H9 (cell line): ENCODE measurements around the gene BTBD19. TPM values are rescaled to one million over a fixed set of nuclear protein-coding genes. Genes with fewer than 3 reads are reported as not detected.

Experiments
- DNase-seq: peaks from one replicate; pipeline ENCODE4 v3.0.0-alpha.2; 2017
- H2AFZ ChIP-seq: one replicate; pipeline ENCODE4 v1.6.1; 2013; ENCODE audit warnings: mild to moderate bottlenecking, low read length, control low read depth, moderate library complexity
- H2AK5ac ChIP-seq: 2 replicates; pipeline ENCODE4 v1.6.1; 2013; ENCODE audit warnings: low read length, control low read depth, mixed read lengths; ENCODE audit not compliant: insufficient read length
- H2BK120ac ChIP-seq: one replicate; pipeline ENCODE4 v1.6.1; 2013; ENCODE audit warnings: low read depth, mild to moderate bottlenecking, low read length, control low read depth, inconsistent platforms; ENCODE audit not compliant: poor library complexity, severe bottlenecking
- H2BK12ac ChIP-seq: 2 replicates; pipeline ENCODE4 v1.6.1; 2013; ENCODE audit warnings: low read length, control low read depth, mixed read lengths, low read depth; ENCODE audit not compliant: insufficient read length
- H2BK15ac ChIP-seq: 2 replicates; pipeline ENCODE4 v1.6.1; 2013; ENCODE audit warnings: low read depth, low read length, control low read depth
- H2BK20ac ChIP-seq: one replicate; pipeline ENCODE4 v1.6.1; 2013; ENCODE audit warnings: low read depth, mild to moderate bottlenecking, low read length, control low read depth, inconsistent platforms; ENCODE audit not compliant: poor library complexity, severe bottlenecking
- H2BK5ac ChIP-seq: 2 replicates; pipeline ENCODE4 v1.6.1; 2013; ENCODE audit warnings: low read length, control low read depth, mixed read lengths; ENCODE audit not compliant: insufficient read length
- H3K14ac ChIP-seq: 2 replicates; pipeline ENCODE4 v1.6.1; 2013; ENCODE audit warnings: low read length, control low read depth; ENCODE audit not compliant: insufficient read depth
- H3K18ac ChIP-seq: 2 replicates; pipeline ENCODE4 v1.6.1; 2013; ENCODE audit warnings: low read depth, mild to moderate bottlenecking, mixed read lengths, low read length, control low read depth; ENCODE audit not compliant: insufficient read length
- H3K23ac ChIP-seq: 2 replicates; pipeline ENCODE4 v1.6.1; 2013; ENCODE audit warnings: low read length, control low read depth, mixed read lengths, low read depth; ENCODE audit not compliant: insufficient read length
- H3K23me2 ChIP-seq: 2 replicates; pipeline ENCODE4 v1.6.1; 2013; ENCODE audit warnings: low read depth, mild to moderate bottlenecking, mixed read lengths, low read length, control low read depth; ENCODE audit not compliant: insufficient read length, poor library complexity, severe bottlenecking
- H3K27ac ChIP-seq: 2 replicates; pipeline ENCODE4 v1.5.1; 2013; ENCODE audit warnings: low read length, control low read depth, mixed read lengths, low read depth; ENCODE audit not compliant: insufficient read length
- H3K27me3 ChIP-seq: 2 replicates; pipeline ENCODE4 v1.6.1; 2013; ENCODE audit warnings: low read length, control low read depth, inconsistent platforms; ENCODE audit not compliant: insufficient read depth
- H3K4ac ChIP-seq: 2 replicates; pipeline ENCODE4 v1.6.1; 2013; ENCODE audit warnings: low read depth, mild to moderate bottlenecking, control low read depth, inconsistent platforms, low read length, moderate library complexity
- H3K4me1 ChIP-seq: 2 replicates; pipeline ENCODE4 v1.6.1; 2013; ENCODE audit warnings: low read length, control low read depth, inconsistent platforms; ENCODE audit not compliant: insufficient read depth
- H3K4me2 ChIP-seq: 2 replicates; pipeline ENCODE4 v1.6.1; 2013; ENCODE audit warnings: low read length, control low read depth, mixed read lengths; ENCODE audit not compliant: insufficient read length, insufficient read depth
- H3K56ac ChIP-seq: 2 replicates; pipeline ENCODE4 v1.6.1; 2013; ENCODE audit warnings: low read depth, mild to moderate bottlenecking, mixed read lengths, low read length, control low read depth; ENCODE audit not compliant: insufficient read length
- H3K79me1 ChIP-seq: 2 replicates; pipeline ENCODE4 v1.6.1; 2013; ENCODE audit warnings: low read depth, mild to moderate bottlenecking, moderate library complexity, low read length, control low read depth, inconsistent platforms; ENCODE audit not compliant: insufficient read depth, poor library complexity, severe bottlenecking
- H3K79me2 ChIP-seq: 2 replicates; pipeline ENCODE4 v1.6.1; 2013; ENCODE audit warnings: low read length, control low read depth, inconsistent platforms; ENCODE audit not compliant: insufficient read depth
- H3K9ac ChIP-seq: 2 replicates; pipeline ENCODE4 v1.6.1; 2013; ENCODE audit warnings: low read length, control low read depth, mixed read lengths; ENCODE audit not compliant: insufficient read length; ENCODE audit errors: extremely low read depth
- H3K9me3 ChIP-seq: one replicate; pipeline ENCODE4 v1.6.1; 2013; ENCODE audit warnings: low read depth, low read length, inconsistent platforms; ENCODE audit not compliant: control insufficient read depth
- H3T11ph ChIP-seq: one replicate; pipeline ENCODE4 v1.6.1; 2013; ENCODE audit warnings: mild to moderate bottlenecking, low read length, control low read depth, inconsistent platforms
- H4K20me1 ChIP-seq: one replicate; pipeline ENCODE4 v1.6.1; 2013; ENCODE audit not compliant: control insufficient read depth, insufficient read length, insufficient read depth
- H4K5ac ChIP-seq: 2 replicates; pipeline ENCODE4 v1.6.1; 2013; ENCODE audit warnings: low read depth, mild to moderate bottlenecking, mixed read lengths, low read length, control low read depth; ENCODE audit not compliant: insufficient read length
- H4K8ac ChIP-seq: replicated peaks from 2 replicates; pipeline ENCODE4 v1.6.1; 2013; ENCODE audit warnings: low read length, control low read depth, mixed read lengths, low read depth; ENCODE audit not compliant: insufficient read length
- H4K91ac ChIP-seq: 2 replicates; pipeline ENCODE4 v1.6.1; 2013; ENCODE audit warnings: low read depth, mild to moderate bottlenecking, moderate library complexity, mixed read lengths, low read length, control low read depth; ENCODE audit not compliant: insufficient read length
- H3K27ac Mint-ChIP-seq, 3 experiments: 2 replicates in 2 of 3; 3 replicates in 1 of 3; pipeline ENCODE4 v1.8.0; 2020 to 2021; ENCODE audit warnings: mixed read lengths in 3 of 3, mild to moderate bottlenecking in 1 of 3, moderate library complexity in 1 of 3
- H3K27me3 Mint-ChIP-seq: 2 replicates; pipeline ENCODE4 v1.8.0; 2021; ENCODE audit warnings: low read depth, mild to moderate bottlenecking, moderate library complexity, mixed read lengths
- H3K36me3 Mint-ChIP-seq, 3 experiments: 2 replicates in 2 of 3; 3 replicates in 1 of 3; pipeline ENCODE4 v1.8.0; 2020 to 2021; ENCODE audit warnings: low read depth in 3 of 3, mixed read lengths in 3 of 3; ENCODE audit not compliant: insufficient read depth in 1 of 3
- H3K4me1 Mint-ChIP-seq, 2 experiments: 2 replicates each; pipeline ENCODE4 v1.8.0; 2020; ENCODE audit warnings: mixed read lengths in 2 of 2
- H3K4me3 Mint-ChIP-seq, 2 experiments: 2 replicates in 1 of 2; 3 replicates in 1 of 2; pipeline ENCODE4 v1.8.0; 2020 to 2021; ENCODE audit warnings: mild to moderate bottlenecking in 2 of 2, mixed read lengths in 2 of 2, moderate library complexity in 1 of 2
- H3K9me3 Mint-ChIP-seq, 2 experiments: 2 replicates in 1 of 2; 3 replicates in 1 of 2; pipeline ENCODE4 v1.8.0; 2020; ENCODE audit warnings: mild to moderate bottlenecking in 2 of 2, mixed read lengths in 2 of 2, moderate library complexity in 1 of 2
- WGBS: extraction: QIAGEN DNeasy Blood & Tissue Kit; methylation state at CpG from one replicate; pipeline ENCODE4 v1.1.7; 2013; ENCODE audit warnings: missing lambda C conversion rate, low lambda C conversion rate, mixed read lengths; ENCODE audit not compliant: insufficient read length; ENCODE audit errors: extremely low coverage; 5-methylcytosine and 5-hydroxymethylcytosine counted together
- total RNA-seq: library from RNA; stranded (reverse); gene quantifications from 2 replicates; pipeline ENCODE4 v1.2.1, GENCODE V29; 2021
- TF ChIP-seq, protein P1 (sequence below): fragments of 200-600 bp; sonication (generic); conservative IDR thresholded peaks from 3 replicates; pipeline ENCODE4 v1.8.0; 2021; ENCODE audit warnings: antibody characterized with exemption, mild to moderate bottlenecking

Gene BTBD19
- total RNA-seq, 1 experiment from 2014 or later: 1.9 TPM

DNA sequence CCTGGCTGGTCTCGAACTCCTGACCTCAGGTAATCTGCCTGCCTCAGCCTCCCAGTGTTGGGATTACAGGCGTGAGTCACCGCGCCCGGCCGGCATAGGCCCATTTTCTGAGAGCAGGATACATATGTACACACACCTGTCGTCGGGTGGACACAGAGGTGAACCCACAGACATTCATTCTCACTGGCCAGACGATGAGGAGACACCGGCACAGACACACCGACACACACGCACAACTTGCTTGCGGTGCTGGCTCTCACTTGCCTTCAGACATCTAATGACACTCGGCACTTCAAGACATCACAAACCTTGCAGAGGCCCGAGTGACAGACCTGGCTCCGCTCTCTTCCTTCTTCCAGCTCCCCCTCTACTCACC, 34.2 kb downstream of the BTBD19 start:
- no peak overlapping the region for H2BK120ac ChIP-seq
- peak; percentile 30 for DNase-seq
- no peak overlapping the region for H2AFZ ChIP-seq

More for the DNA sequence above, 34.2 kb downstream of the BTBD19 start:
- TF ChIP-seq, protein P1, sequence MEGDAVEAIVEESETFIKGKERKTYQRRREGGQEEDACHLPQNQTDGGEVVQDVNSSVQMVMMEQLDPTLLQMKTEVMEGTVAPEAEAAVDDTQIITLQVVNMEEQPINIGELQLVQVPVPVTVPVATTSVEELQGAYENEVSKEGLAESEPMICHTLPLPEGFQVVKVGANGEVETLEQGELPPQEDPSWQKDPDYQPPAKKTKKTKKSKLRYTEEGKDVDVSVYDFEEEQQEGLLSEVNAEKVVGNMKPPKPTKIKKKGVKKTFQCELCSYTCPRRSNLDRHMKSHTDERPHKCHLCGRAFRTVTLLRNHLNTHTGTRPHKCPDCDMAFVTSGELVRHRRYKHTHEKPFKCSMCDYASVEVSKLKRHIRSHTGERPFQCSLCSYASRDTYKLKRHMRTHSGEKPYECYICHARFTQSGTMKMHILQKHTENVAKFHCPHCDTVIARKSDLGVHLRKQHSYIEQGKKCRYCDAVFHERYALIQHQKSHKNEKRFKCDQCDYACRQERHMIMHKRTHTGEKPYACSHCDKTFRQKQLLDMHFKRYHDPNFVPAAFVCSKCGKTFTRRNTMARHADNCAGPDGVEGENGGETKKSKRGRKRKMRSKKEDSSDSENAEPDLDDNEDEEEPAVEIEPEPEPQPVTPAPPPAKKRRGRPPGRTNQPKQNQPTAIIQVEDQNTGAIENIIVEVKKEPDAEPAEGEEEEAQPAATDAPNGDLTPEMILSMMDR: no peak
- Histone ChIP-seq H3K4me2 (peak overlapping the region; percentile 43), H3K9me3 (no peaks in the 10 kb centered on the region), H3K27ac (no peak overlapping the region), H4K8ac (no peak overlapping the region), H4K20me1 (no peaks in the 10 kb centered on the region), H3K23me2 (peaks cover 11% of the 10 kb centered on the region), H2AK5ac (no peak overlapping the region), H3K23ac (no peak overlapping the region), H4K5ac (no peak overlapping the region), H3K56ac (no peak overlapping the region), H2BK12ac (no peak overlapping the region), H3K27me3 (peaks cover 2% of the 10 kb centered on the region; the same call in 1 of the 2 replicates), H3K14ac (no peak overlapping the region; the same call in 1 of the 2 replicates), H3T11ph (no peak overlapping the region), H2BK15ac (no peak overlapping the region), H4K91ac (no peak overlapping the region), H3K79me2 (no peaks in the 10 kb centered on the region), H3K79me1 (no peaks in the 10 kb centered on the region), H2BK5ac (no peak overlapping the region), H3K18ac (no peak overlapping the region), H3K4ac (no peak overlapping the region), H3K9ac (no peak overlapping the region), H2BK20ac (no peak overlapping the region), H3K4me1 (no peaks in the 10 kb centered on the region)
- H3K4me3 Mint-ChIP-seq: peak overlapping the region; percentile 68 to 80
- H3K36me3 Mint-ChIP-seq: no peaks in the 10 kb centered on the region
- peaks cover 3% of the 10 kb centered on the region in 2 experiments; a peak in 2 of 4 replicates for H3K4me1 Mint-ChIP-seq
- no peaks in the 10 kb centered on the region for H3K9me3 Mint-ChIP-seq
- H3K27me3 Mint-ChIP-seq: peaks cover 18% of the 10 kb centered on the region
- WGBS: no CpG with 5 or more reads among the region's 16 CpGs
- H3K27ac Mint-ChIP-seq: no peak overlapping the region
